T-helper 1 cell treated with Interleukin-12 subunit alpha and Interleukin-12 subunit beta and Interleukin-4 antibody, amounts not matched to agents 30 μg/mL and 1 μg/mL, for 36 hours (primary cell): ENCODE measurements around the gene DES.

Experiments used
- H3K27ac Mint-ChIP-seq: one replicate; pipeline ENCODE4 v1.8.0; 2021; ENCODE audit warnings: mild to moderate bottlenecking, mixed read lengths
- H3K27me3 Mint-ChIP-seq: one replicate; pipeline ENCODE4 v1.8.0; 2021; ENCODE audit warnings: low read depth, mixed read lengths
- H3K36me3 Mint-ChIP-seq: one replicate; pipeline ENCODE4 v1.8.0; 2021; ENCODE audit warnings: low read depth, mixed read lengths
- H3K4me1 Mint-ChIP-seq: one replicate; pipeline ENCODE4 v1.8.0; 2021; ENCODE audit warnings: low read depth, mixed read lengths
- H3K4me3 Mint-ChIP-seq: one replicate; pipeline ENCODE4 v1.8.0; 2021; ENCODE audit warnings: mild to moderate bottlenecking, moderate library complexity, mixed read lengths
- H3K9me3 Mint-ChIP-seq: one replicate; pipeline ENCODE4 v1.8.0; 2021; ENCODE audit warnings: mixed read lengths

Gene DES

DNA sequence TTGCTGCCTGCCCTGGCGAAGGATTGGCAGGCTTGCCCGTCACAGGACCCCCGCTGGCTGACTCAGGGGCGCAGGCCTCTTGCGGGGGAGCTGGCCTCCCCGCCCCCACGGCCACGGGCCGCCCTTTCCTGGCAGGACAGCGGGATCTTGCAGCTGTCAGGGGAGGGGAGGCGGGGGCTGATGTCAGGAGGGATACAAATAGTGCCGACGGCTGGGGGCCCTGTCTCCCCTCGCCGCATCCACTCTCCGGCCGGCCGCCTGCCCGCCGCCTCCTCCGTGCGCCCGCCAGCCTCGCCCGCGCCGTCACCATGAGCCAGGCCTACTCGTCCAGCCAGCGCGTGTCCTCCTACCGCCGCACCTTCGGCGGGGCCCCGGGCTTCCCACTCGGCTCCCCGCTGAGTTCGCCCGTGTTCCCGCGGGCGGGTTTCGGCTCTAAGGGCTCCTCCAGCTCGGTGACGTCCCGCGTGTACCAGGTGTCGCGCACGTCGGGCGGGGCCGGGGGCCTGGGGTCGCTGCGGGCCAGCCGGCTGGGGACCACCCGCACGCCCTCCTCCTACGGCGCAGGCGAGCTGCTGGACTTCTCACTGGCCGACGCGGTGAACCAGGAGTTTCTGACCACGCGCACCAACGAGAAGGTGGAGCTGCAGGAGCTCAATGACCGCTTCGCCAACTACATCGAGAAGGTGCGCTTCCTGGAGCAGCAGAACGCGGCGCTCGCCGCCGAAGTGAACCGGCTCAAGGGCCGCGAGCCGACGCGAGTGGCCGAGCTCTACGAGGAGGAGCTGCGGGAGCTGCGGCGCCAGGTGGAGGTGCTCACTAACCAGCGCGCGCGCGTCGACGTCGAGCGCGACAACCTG lies at the start of gene DES:
TSS of gene DES (plus strand) at position 223 of the 857 bp plus-strand sequence. CDS start at position 309, 86 bp downstream.
- H3K27me3 Mint-ChIP-seq: peaks cover 33% of the 10 kb centered on the region
- H3K9me3 Mint-ChIP-seq: no peaks in the 10 kb centered on the region
- H3K27ac Mint-ChIP-seq: no peak within 1 kb of the TSS
- no peaks in the 10 kb centered on the region for H3K36me3 Mint-ChIP-seq
- H3K4me3 Mint-ChIP-seq: no peak within 1 kb of the TSS
- H3K4me1 Mint-ChIP-seq: no peaks in the 10 kb centered on the region

DNA sequence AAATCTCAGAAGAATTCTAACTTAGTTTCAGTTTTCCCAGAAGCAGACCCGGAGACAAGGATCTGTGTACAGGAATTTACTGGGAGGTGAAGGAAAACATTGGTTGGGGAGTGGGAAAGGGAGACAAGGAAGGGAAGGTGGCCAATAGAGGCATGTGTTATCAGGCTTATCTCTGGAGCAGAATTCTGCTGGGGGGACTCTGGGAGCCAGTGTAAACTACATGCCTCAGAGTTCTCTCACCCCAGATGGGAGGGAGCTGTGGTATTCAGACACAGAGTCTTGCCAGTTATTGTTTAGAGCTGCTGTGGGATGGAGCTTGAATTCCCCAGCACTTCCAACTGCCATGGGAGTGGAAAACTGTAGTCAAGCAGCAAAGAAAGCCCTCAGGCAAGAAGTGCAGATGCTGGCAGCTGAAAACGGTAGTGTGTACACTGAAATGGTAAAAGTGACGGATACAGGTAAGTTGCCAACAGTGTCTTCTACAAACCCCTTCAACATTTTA lies 49.4 kb upstream of the DES start:
- H3K4me1 Mint-ChIP-seq: no peaks in the 10 kb centered on the region
- H3K4me3 Mint-ChIP-seq: no peak overlapping the region
- H3K36me3 Mint-ChIP-seq: peaks cover 5% of the 10 kb centered on the region
- no peak overlapping the region for H3K27ac Mint-ChIP-seq
- H3K27me3 Mint-ChIP-seq: no peaks in the 10 kb centered on the region
- H3K9me3 Mint-ChIP-seq: no peaks in the 10 kb centered on the region

DNA sequence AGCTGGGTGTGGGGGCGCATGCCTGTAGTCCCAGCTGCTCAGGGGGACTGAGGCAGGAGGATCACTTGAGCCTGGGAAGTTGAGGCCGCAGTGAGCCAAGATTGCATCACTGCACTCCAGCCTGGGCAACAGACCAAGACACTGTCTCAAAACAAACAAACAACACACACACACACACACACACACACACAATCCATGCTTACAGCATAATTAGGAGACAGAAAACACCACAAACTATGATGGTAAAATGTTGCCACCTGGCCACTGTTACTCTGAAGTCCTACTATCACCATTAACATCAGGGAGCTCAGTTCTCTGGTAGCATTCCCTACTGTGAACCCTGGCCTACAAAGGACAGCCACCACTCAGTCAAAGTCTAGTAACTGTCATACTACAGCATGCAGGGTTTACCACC lies 48.7 kb upstream of the DES start:
- Mint-ChIP-seq H3K4me3 (no peak overlapping the region), H3K36me3 (peaks cover 10% of the 10 kb centered on the region), H3K27ac (no peak overlapping the region), H3K4me1 (no peaks in the 10 kb centered on the region), H3K27me3 (no peaks in the 10 kb centered on the region), H3K9me3 (no peaks in the 10 kb centered on the region)

DNA sequence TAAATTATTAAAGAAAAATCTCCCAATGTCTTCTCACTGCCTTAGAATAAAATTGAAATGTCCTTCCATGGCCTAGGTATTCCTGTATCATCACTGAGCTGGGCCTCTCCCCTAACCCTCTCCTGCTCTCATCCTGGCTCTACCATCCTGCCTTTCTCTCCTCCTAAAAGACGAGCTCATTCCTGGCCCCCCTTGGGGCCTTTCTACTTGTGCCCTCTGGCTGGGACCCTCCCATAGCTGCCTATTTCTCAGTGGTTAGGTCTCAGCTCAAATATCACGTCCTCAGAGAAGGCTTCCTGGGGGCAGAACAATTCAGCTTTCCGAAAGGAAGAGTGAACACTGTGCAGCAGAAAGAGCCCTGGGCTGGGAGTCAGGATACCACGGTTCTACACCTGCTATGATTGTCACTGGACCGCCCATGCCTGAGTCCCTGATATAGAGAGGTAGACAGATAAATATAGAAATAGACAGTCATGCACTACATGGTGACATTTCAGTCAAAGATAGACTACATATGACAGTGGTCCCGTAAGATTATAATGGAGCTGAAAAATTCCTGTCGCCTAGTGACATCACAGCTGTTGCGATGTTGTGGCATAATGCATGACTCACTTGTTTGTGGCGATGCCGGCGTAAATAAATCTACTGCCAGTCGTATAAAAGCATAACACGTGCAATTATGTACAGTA lies 39.9 kb upstream of the DES start:
- Mint-ChIP-seq H3K36me3 (peaks cover 30% of the 10 kb centered on the region), H3K27ac (no peak overlapping the region), H3K27me3 (no peaks in the 10 kb centered on the region), H3K4me1 (no peaks in the 10 kb centered on the region), H3K9me3 (no peaks in the 10 kb centered on the region), H3K4me3 (no peak overlapping the region)

DNA sequence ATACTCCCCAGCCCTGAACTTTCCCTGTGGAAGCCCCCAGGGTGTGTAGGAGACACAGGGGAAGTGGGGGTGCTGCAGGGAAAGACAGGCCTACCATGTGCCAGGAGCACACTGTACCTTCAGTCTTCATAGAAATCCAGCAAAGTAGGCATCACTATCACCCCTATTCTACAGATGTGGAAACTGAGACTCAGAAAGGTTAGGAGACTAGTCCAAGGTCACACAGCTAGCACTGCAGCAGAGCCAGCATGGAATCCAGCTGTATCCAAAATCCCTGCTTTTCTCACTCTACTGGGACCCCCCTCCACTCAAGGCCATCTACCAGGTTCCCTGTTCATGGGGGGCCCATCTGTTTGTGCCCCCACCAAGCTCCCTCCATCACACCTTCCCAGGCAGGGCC lies 37.3 kb upstream of the DES start:
- no peak overlapping the region for H3K4me3 Mint-ChIP-seq
- no peak overlapping the region for H3K27ac Mint-ChIP-seq
- no peaks in the 10 kb centered on the region for H3K9me3 Mint-ChIP-seq
- peaks cover 2% of the 10 kb centered on the region for H3K4me1 Mint-ChIP-seq
- peaks cover 37% of the 10 kb centered on the region for H3K36me3 Mint-ChIP-seq
- no peaks in the 10 kb centered on the region for H3K27me3 Mint-ChIP-seq

DNA sequence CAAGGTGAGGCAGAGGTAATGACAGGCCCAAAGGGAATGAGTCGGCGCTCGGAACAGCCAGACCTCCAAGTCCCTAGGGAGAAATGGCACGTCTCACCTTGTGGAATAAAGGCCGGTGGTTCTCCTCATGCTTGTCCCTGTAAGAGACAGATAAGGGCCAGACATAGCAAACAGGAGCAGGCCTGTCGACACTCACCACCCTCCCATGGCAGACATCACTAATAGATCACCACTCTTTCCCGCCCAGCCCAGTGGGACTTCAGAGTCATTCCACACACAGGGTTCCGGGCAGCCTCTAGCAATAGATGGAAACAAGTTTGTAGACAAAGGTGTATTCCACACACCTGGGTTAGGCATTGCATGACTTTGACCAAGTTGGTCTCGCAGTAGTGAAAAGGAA lies 36.7 kb upstream of the DES start:
- Mint-ChIP-seq H3K4me3 (no peak overlapping the region), H3K4me1 (peaks cover 7% of the 10 kb centered on the region), H3K27ac (no peak overlapping the region), H3K9me3 (no peaks in the 10 kb centered on the region), H3K27me3 (no peaks in the 10 kb centered on the region), H3K36me3 (peaks cover 41% of the 10 kb centered on the region)

DNA sequence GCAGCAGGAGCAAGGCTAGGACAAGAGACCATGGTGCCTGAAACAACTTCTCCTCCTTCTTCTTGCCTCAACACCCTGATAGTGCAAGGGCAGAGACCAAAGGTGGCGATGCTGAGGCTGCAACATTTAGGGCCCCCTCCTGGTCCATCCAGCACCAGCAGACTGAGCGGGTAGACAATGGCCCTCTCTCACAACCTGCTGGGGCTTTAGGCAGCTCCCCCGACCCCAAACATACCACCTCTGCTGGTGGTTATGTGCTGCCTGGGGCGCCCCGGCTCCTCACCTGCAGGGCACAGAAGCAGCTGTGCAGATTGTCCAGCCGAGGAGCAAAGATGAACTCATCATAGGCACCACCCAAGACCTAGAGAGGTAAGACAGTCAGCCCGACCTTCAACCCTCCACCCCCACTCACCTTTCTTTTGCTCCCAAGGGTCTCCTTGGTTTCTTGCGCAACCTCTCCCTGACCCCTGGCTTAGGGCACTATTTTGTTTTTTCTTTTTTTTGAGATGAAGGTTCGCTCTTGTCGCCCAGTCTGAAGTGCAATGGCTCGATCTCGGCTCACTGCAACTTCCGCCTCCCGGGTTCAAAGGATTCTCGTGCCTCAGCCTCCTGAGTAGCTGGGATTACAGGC lies 34.0 kb upstream of the DES start:
- H3K4me1 Mint-ChIP-seq: peaks cover 12% of the 10 kb centered on the region
- no peak overlapping the region for H3K4me3 Mint-ChIP-seq
- no peak overlapping the region for H3K27ac Mint-ChIP-seq
- H3K9me3 Mint-ChIP-seq: no peaks in the 10 kb centered on the region
- peaks cover 36% of the 10 kb centered on the region for H3K36me3 Mint-ChIP-seq
- H3K27me3 Mint-ChIP-seq: no peaks in the 10 kb centered on the region

DNA sequence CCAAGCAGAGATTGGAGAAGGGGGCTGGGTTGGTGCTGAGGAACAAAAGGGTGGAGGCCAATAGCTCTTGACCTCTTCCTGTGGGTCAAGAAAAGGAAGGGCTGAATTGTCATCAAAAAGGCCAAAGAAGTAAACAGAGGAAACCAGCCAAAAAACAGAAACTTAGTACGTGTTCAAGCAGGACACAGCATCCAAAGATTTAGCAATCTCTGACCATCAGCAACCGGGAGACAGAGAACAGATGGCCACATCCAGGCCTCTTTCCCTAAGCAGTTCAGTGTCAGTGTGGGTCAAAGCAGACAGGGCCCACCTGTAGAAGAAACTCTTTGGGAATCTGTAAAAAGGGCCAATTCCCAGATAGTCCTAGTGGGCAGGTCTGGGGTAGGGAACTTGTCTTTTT lies 33.3 kb upstream of the DES start:
- Mint-ChIP-seq H3K27ac (no peak overlapping the region), H3K4me1 (peaks cover 12% of the 10 kb centered on the region), H3K27me3 (no peaks in the 10 kb centered on the region), H3K4me3 (peak overlapping the region; percentile 18), H3K9me3 (no peaks in the 10 kb centered on the region), H3K36me3 (peaks cover 36% of the 10 kb centered on the region)

DNA sequence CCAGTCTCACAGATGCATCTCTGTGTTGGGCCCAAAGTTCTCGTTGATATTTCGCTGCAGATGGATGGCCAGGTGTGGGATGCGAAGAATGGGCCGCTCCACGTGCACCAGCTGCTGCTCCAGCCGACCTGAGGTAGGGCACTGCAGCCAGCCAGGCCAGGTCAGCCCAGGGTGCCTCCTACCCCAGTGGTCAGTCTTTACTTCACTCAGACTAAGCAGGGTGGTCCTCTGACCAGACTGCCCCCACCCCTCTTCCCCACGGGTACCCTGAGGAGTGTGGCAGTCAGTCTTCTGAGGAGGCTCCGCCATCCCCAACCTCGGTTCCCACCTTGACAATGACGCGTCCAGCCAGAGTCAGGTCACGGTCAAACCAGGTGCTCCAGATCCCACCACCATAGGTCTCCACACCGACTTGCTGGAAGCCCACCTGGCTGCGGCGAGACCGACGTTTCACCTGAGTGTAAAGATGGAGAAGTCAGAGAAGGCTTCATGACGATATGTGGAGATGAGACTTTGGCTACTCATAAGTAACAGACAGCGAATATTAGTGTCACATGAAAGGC lies 32.1 kb upstream of the DES start:
- H3K27ac Mint-ChIP-seq: no peak overlapping the region
- H3K36me3 Mint-ChIP-seq: peaks cover 36% of the 10 kb centered on the region
- peaks cover 12% of the 10 kb centered on the region for H3K4me1 Mint-ChIP-seq
- no peaks in the 10 kb centered on the region for H3K9me3 Mint-ChIP-seq
- peaks cover 1% of the 10 kb centered on the region for H3K27me3 Mint-ChIP-seq
- H3K4me3 Mint-ChIP-seq: peak overlapping the region; percentile 34

DNA sequence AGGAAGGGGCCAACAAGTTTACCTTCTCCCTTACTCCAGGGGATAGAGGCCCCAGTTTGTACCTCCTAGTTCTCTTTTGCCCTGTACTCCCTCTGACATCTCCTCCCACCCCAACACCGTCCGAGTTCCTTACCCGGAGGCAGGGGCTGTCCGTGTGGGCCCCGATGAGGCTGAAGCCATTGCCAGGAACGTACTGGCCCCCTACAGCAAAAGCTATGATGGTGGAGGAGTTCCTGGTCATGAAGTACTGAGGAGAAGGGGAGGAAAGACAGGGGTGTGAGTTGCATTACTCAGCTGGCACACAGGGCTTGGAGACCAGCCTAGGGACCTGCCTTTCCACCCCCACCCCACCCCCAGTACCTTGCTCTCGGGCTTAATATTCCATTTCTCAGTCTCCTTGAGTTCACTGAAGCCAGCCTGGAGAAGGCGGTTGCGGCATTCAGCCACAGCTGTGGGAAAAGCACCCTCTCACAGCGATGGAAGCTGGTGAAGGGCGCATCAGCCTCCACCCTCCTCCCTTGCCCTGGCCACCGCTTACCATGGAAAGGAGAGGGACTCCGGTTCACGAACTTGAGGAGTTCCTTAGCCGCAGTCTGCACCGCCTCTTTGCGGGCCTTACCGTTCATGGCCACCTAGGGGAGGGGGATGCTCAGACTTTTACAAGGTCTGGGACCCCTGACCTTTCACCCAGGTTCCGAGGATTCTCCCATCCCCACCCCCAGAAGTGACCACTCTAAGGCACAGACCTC lies 31.5 kb upstream of the DES start:
- Mint-ChIP-seq H3K4me1 (peaks cover 12% of the 10 kb centered on the region), H3K27ac (peak overlapping the region; percentile 95), H3K27me3 (peaks cover 6% of the 10 kb centered on the region), H3K9me3 (no peaks in the 10 kb centered on the region), H3K36me3 (peaks cover 33% of the 10 kb centered on the region), H3K4me3 (peak overlapping the region; percentile 96)

DNA sequence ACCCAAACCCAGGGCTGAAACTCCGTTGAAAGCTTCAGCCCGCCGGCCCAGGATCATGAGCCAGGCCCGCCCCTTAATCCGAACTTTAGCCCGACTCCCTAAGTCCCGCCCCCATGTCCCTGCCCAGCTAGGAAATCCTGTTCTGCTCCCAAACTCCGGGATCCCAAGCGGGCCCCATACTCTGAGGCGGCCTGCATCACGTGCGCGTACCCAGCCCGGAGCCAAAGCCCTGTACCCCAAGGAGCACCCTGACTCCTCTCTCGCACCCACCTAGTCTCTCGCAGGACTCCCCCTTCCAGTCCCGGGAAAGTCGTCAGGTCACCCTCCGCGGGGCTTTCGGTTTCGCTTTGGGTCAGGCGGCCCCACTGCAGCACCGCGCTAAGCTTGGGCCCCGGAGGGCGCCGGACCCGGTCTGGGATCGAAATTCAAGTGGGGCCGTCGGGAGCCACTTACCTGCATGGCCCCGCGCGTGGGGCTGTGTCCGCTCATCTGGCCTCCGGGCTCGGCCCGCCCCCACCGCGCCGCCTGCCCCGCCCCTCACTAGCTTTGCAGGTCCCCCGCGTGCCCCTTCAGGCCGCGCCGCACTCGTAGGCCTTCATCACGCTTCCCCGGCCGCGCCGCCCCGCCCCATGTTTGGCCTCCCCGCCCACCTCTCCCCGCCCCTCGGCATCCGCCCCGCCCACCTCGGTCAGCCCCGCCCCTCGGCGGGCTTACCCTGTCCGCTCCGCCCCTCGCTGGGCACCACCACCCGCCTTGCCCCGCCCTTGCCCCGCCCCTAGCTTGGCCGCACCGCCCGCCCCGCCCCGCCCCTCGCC lies 30.7 kb upstream of the DES start, which contains the start of gene DNPEP:
TSS of gene DNPEP (minus strand) at position 607 of the 815 bp plus-strand sequence. CDS start at position 489, 118 bp downstream.
- H3K36me3 Mint-ChIP-seq: peaks cover 28% of the 10 kb centered on the region
- H3K4me3 Mint-ChIP-seq: peak within 1 kb of the TSS; percentile 96
- peaks cover 12% of the 10 kb centered on the region for H3K4me1 Mint-ChIP-seq
- H3K27me3 Mint-ChIP-seq: peaks cover 7% of the 10 kb centered on the region
- H3K9me3 Mint-ChIP-seq: no peaks in the 10 kb centered on the region
- peak within 1 kb of the TSS; percentile 95 for H3K27ac Mint-ChIP-seq

DNA sequence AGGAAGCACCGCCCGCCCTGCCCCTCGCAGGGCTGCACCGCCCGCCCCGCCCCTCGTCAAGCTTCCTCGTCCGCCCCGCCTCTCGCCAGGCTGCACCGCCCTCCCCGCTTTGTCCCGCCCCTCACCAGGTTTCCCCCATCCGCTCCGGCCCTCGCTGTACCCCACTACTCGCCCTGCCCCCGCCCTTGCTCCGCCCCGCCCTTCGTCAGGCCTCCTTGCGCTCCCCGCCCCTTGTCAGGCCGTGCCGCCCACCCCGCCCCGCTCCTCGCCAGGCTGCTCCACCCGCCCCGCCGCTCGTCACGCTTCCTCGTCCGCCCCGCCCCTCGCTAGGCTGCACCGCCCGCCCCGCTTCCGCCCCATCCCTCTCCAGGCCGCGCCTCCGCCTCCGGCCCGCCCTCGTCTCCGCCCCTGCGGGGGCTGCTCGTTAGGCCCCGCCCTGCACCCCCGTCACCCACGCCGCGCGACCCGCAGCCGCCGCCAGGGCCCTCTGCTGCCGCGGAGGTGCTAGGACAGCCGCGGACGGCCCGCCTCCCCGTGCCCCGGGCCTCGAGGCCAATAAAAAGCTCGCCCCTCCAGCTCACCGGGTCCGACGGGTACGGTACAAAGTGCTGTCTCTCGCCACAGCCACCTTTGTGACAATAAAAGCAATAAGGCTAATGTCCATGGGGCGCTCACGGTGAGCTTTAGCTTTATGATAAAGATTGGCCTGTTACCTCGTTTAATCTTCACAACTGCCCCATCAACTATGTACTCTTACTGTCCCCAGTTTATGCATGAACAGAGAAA lies 29.9 kb upstream of the DES start:
- H3K27ac Mint-ChIP-seq: peak overlapping the region; percentile 85
- peaks cover 12% of the 10 kb centered on the region for H3K27me3 Mint-ChIP-seq
- peaks cover 12% of the 10 kb centered on the region for H3K4me1 Mint-ChIP-seq
- H3K36me3 Mint-ChIP-seq: peaks cover 29% of the 10 kb centered on the region
- H3K4me3 Mint-ChIP-seq: peak overlapping the region; percentile 63
- no peaks in the 10 kb centered on the region for H3K9me3 Mint-ChIP-seq

DNA sequence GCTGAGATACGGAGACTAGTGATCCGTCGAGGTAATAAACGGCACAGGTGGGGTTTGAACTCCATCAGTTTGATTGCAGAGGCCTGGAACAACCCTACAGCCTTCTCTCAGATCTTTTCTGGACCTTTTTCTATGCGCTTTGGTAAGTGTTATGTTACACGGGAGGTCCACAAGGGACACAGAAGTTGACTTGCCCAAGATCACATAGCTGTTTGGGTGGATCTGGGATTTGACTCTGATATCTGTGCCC lies 29.3 kb upstream of the DES start:
- peaks cover 12% of the 10 kb centered on the region for H3K27me3 Mint-ChIP-seq
- H3K4me3 Mint-ChIP-seq: peak overlapping the region; percentile 22
- peak overlapping the region; percentile 22 for H3K27ac Mint-ChIP-seq
- peaks cover 24% of the 10 kb centered on the region for H3K36me3 Mint-ChIP-seq
- H3K9me3 Mint-ChIP-seq: no peaks in the 10 kb centered on the region
- peaks cover 9% of the 10 kb centered on the region for H3K4me1 Mint-ChIP-seq
